GM18873 (cell line): ENCODE measurements around the gene RANBP2.
A peak's percentile ranks its signal among the peaks of the same experiment; 100 is the strongest.
"Not testable (repeated sequence)": the region's sequence is repeated elsewhere in the genome, so short reads cannot be mapped to it uniquely, and the experiment has no call there.

Experiments
- ATAC-seq: cut with Tn5 transposase; IDR thresholded peaks from one replicate; pipeline ENCODE4 v1.9.1; 2021; ENCODE audit warnings: mild to moderate bottlenecking, moderate library complexity, moderate number of reproducible peaks; ENCODE audit not compliant: unreplicated experiment, low FRiP score

Gene RANBP2

DNA sequence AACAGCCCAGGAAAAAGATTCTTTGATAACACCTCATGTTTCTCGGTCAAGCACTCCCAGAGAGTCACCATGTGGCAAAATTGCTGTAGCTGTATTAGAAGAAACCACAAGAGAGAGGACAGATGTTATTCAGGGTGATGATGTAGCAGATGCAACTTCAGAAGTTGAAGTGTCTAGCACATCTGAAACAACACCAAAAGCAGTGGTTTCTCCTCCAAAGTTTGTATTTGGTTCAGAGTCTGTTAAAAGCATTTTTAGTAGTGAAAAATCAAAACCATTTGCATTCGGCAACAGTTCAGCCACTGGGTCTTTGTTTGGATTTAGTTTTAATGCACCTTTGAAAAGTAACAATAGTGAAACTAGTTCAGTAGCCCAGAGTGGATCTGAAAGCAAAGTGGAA lies 48.6 kb downstream of the RANBP2 start:
- not testable (repeated sequence) for ATAC-seq

DNA sequence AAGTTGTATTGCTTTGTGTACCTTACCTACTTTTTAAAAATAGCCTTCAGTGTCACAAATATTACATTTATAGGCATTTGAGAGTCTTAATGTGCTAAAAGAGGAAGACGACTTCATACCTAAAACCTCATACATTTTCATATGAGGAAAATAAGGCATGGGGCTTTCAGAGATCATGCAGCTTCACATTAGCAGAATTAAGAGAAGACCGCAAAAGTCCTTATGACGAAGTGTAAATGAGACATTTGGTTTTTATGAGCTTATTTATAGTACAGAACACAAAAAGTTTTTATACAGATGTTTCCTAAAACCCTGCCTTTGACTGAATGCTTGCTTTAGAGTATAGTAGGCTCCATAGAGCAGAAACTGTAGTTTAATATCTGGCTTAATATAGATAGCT lies 57.2 kb downstream of the RANBP2 start:
- peak; percentile 78 for ATAC-seq

GRCh38 chr2:108778857-108779256 lies 59.6 kb downstream of the RANBP2 start:
- no peak for ATAC-seq

DNA sequence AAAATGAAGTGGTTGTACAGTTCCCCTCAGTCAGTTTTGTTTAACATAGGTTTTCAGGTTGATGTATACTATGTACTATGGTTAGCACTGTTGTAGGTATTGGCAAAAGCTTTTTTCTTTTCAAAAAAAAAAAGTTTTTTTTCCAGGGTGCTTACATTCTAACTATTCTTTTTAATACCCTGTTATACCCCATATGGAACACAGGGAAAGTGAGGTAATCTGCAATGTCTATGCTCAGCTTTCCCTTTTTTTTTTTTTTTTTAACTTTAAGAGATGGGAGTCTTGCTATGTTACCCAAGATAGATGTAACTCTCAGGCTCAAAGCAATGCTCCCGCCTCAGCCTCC lies 66.7 kb downstream of the RANBP2 start:
- no peak for ATAC-seq

- ATAC-seq: peak; percentile 84
These were observed 67.3 kb downstream of the RANBP2 start, which contains the start of gene CCDC138 for GRCh38 chr2:108786354-108787215. Gene CCDC138 (plus strand): TSS chr2:108786771. CDS start chr2:108786823, 52 bp downstream.

- ATAC-seq: no peak
These were observed 67.9 kb downstream of the RANBP2 start for GRCh38 chr2:108787216-108787541.

DNA sequence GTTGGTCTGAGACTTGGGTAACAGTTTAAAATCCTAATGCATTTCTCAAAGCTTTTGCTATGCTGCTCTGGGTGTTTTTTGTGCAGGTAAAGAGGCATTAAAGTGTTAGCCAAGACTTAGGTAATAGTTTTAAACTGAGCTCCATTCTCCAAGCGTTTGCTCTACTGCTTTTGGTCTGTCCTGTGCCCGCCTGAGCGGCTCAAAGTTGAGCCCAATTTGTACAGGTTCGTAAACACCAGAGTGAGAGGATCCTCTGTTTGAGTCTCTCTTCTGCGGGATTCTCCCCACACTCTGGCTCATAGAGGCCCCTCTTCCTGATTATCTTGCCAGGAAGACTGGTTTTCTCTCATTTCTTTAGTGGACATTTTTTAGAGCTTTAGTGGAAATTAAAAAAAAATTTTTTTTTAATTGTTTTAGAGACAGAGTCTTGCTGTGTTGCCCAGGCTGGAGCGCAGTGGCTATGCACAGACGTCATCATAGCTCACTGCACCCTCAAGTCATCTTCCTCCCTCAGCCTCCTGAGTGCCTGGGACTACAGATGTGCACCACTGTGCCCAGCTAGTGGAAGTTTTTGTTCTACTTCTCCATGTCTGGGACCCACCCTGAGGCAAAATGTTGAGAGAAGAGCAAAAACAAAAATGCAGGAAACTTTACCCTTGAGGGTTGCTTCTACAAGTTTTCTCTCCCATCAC lies 83.9 kb downstream of the RANBP2 start:
- ATAC-seq: no peak

GRCh38 chr2:108805032-108805431 lies 85.8 kb downstream of the RANBP2 start:
- no peak for ATAC-seq

DNA sequence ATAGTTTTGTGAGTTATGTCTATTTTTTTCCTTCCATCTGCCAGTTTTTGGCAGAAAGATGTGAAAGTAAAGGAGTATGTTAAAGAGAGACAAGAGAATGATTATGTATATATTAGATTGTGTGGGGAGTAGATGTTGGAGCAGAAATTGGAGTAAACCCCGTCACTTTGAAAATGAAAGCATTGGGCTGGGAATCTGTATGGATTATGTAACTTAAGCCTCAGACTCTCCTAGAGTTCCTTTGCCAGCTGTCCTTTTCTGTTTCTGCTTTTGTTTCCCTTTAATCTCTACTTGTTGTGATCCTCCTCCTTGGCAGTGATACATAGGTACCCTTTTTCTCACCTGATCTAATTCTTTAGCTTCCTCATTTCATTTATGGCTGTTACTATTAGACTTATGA lies 86.5 kb downstream of the RANBP2 start:
- no peak for ATAC-seq

DNA sequence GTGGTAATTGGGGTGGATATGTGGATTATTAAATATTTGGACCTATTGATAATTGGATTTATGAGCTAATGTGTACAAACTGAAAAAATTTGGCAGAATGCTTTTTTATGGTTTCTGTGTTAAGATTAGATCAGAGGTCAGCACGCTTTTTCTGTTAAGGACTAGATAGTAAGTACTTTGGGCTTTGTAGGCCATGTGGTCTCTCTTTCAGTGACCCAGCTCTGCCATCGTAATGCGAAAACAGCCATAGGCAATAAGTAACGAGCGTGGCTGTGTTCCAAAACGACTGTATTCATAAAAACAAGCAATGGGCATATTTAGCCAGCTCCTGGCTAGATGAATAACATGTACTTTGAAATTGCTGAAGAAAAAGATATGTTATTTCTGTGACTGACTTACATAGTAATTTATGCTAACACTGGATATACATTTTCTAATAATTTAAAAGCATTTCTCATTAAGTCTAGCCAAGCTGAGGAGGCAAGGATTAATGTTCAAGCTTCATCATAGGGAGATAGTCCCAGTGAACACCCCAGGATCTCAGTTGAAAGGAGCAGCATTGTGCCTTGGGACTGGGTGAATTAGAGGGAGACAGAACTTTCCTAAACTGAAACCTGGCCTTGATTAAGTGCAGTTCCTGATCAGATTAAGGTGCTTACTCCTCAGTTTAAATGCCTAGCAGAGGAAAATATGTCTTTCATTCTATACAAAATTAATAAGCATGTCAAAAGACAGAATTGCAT lies 87.3 kb downstream of the RANBP2 start:
- ATAC-seq: no peak

GRCh38 chr2:108809936-108810335 lies 90.7 kb downstream of the RANBP2 start:
- ATAC-seq: no peak

GRCh38 chr2:108810993-108811957 lies 92.0 kb downstream of the RANBP2 start:
- ATAC-seq: no peak

GRCh38 chr2:108813732-108814131 lies 94.5 kb downstream of the RANBP2 start:
- no peak for ATAC-seq

DNA sequence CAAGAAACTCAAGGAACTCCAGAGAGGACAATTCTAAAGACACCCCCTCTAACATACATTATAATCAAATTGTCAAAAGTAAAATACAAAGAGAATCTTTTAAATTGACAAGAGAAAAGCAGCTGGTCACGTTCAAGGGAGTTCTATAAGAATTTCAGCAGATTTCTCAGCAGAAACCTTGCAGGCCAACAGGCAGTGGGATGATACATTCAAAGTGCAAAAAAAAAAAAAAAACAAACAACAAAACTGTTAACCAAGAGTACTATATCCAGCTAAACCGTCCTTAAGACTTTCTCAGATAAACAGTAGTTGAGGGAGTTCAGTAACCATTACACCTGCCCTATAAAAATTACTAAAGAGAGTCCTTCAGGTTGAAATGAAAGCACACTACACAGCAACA lies 101.2 kb downstream of the RANBP2 start:
- no peak for ATAC-seq

DNA sequence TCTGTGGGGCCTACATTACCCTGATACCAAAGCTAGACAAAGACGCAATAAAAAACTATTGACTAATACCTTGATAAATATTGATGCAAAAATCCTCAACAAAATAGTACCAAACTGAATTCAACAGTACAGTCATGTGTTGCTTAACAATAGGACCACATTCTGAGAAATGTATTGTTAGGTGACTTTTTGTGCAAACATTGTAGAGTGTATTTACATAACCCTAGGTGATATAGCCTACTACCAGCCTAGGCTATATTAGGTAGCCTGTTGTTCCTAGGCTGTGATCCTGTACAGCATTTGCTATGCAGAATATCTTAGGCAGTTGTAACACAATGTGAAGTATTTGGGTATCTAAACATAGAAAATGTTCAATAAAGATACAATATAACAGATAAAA lies 104.0 kb downstream of the RANBP2 start:
- ATAC-seq: no peak

DNA sequence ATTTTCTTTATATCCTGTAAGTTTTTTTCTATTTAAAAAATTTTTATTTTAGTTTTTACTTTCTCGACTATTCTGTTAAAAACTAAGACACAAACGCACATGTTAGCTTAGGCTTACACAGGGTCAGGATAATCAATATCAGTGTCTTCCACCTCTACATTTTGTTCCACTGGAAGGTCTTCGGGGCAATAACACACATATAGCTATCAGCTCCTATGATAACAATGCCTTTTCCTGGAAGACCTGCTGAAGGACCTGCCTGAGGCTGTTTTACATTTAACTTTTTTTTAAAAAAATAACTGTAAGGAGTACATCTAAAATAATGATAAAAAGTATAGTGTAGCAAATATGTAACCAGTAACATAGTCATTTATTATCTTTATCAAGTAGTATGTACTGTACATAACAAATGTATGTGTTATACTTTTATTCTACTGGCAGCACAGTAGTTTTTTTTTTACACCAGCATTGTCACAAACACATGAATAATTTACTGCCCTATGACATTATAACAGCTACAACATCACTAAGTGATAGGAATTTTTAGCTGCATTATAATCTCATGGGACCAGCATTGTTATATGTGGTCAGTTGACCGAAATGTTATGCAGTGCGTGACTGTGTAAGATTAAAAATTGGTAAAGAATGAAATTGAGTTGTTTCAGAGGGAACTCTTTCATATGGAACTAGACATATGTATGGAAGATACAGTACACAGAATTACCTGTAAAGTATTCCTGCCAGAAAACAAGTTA lies 105.2 kb downstream of the RANBP2 start:
- ATAC-seq: no peak

DNA sequence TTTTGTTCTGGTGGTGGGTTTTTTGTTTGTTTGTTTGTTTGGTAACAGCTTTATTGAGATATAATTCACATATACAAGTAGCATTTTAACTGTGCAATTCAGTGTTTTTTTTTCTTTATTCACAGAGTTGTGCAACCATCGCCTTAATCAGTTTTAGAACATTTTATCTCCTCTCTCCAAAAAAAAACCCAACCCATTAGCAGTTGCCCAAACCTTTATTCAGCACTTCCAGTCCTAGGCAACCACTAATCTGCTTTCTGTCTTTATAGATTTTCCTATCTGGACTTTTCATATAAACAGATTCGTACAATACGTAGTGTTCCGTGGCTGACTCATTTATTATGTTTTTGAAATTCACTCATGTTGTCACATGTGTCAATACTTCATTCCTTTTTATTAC lies 106.0 kb downstream of the RANBP2 start:
- no peak for ATAC-seq

DNA sequence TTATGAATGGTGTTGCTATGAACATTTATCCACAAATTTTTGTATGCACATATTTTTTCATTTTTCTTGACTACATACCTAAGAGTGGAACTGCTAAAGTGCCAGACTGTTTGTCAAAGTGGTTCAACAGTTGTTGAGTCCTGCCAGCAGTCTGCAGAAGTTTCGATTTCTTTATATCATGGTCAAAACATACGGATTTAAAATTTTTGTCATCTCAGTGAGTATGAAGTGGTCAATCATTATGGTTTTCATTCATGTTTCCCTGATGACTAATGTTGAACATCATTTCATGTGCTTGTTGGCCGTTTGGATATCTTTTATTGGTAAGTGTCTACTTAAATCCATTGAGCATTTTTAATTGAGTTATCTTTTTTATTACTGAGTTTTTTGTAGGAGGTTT lies 106.5 kb downstream of the RANBP2 start:
- ATAC-seq: no peak

DNA sequence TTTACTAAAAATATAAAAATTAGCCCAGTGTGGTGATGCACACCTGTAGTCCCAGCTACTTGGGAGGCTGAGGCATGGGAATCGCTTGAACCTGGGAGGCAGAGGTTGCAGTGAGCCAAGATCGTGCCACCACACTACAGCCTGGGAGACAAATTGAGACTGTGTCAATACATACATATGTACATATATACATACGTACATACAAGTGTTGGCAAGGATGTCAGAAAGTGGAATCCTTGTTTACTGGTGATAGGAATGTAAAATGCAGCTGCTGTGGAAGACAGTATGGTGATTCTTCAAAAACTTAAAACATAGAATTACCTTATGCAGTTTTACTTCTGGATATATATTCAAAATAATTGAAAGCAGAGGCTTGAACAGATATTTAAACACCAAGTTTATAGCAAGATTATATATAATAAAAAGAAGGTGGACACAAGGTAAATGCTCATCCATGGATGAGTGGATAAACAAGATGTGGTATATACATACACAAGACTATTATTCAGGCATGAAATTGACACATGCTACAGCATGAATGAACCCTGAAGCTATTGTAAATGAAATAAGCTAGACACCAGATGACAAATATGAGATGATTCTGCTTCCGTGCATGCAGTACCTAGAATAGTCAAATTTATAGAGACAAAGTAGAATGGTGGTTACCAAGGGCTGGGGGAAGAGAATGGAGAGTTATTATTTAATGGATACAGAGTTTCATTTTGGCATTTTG lies 110.5 kb downstream of the RANBP2 start:
- no peak for ATAC-seq
